HepG2 (cell line): ENCODE results near the gene SLC25A47. TPM values are rescaled to one million over a fixed set of nuclear protein-coding genes. Genes with fewer than 3 reads are reported as not detected.

ENCODE experiments used
- ARNTL ChIP-seq: sonication (generic); formaldehyde crosslinking; IDR thresholded peaks from 2 replicates; pipeline ENCODE4 v1.4.0; 2020; ENCODE audit warnings: mild to moderate bottlenecking, missing genetic modification reagents
- CBFB ChIP-seq: sonication (generic); formaldehyde crosslinking; IDR thresholded peaks from 2 replicates; pipeline ENCODE4 v1.4.0; 2020; ENCODE audit warnings: missing genetic modification reagents
- FOSL1 ChIP-seq: sonication (generic); formaldehyde crosslinking; IDR thresholded peaks from 2 replicates; pipeline ENCODE4 v1.9.0; 2021; ENCODE audit warnings: missing genetic modification reagents, borderline replicate concordance
- HMG20A ChIP-seq: IDR thresholded peaks from 2 replicates; pipeline ENCODE4 v1.6.1; 2016; ENCODE audit warnings: borderline replicate concordance
- KDM3A ChIP-seq: IDR thresholded peaks from 2 replicates; pipeline ENCODE4 v1.6.1; 2018; ENCODE audit warnings: low read depth, missing compliant biosample characterization
- MEIS2 ChIP-seq: sonication (generic); formaldehyde crosslinking; IDR thresholded peaks from 2 replicates; pipeline ENCODE4 v1.9.0; 2021; ENCODE audit warnings: mild to moderate bottlenecking, missing genetic modification reagents
- NAIF1 ChIP-seq: sonication (generic); formaldehyde crosslinking; IDR thresholded peaks from 2 replicates; pipeline ENCODE4 v1.5.0; 2020; ENCODE audit warnings: mild to moderate bottlenecking, missing genetic modification reagents, borderline replicate concordance
- SIN3B ChIP-seq: fragments of 150-350 bp; IDR thresholded peaks from 2 replicates; pipeline ENCODE4 v1.6.1; 2014; ENCODE audit warnings: low read length
- ZFP37 ChIP-seq: sonication (generic); formaldehyde crosslinking; IDR thresholded peaks from 2 replicates; pipeline ENCODE4 v1.4.0; 2020; ENCODE audit warnings: missing genetic modification reagents, borderline replicate concordance
- ZNF547 ChIP-seq: sonication (generic); formaldehyde crosslinking; IDR thresholded peaks from 2 replicates; pipeline ENCODE4 v1.5.1; 2020; ENCODE audit warnings: mild to moderate bottlenecking, missing genetic modification reagents
- ZNF850 ChIP-seq: sonication (generic); formaldehyde crosslinking; conservative IDR thresholded peaks from 2 replicates; pipeline ENCODE4 v1.9.0; 2021; ENCODE audit warnings: mild to moderate bottlenecking, missing genetic modification reagents
- polyA plus RNA-seq, 8 experiments: library from polyadenylated mRNA; depleted of rRNA in 3 of 8; stranded (reverse) in 7 of 8; unstranded in 1 of 8; fragments of >200 nt; fragmentation: Illumina TruSeq in 4 of 8; extraction: Trizol in 4 of 8; gene quantifications; 2 replicates each; pipeline versions ENCODE4 v1.2.1 to v1.2.3, GENCODE V29; 2011 to 2016; ENCODE audit warnings: low read depth in 4 of 8, missing spikeins in 1 of 8, mixed read lengths in 1 of 8; ENCODE audit not compliant: insufficient read depth in 1 of 8
- total RNA-seq, 5 experiments: library from RNA; depleted of rRNA; stranded (reverse); fragments of >200 nt; fragmentation: Illumina TruSeq; extraction: Trizol; gene quantifications; 2 replicates each; pipeline ENCODE4 v1.2.3, GENCODE V29; 2016; ENCODE audit warnings: low read depth in 1 of 5
- TF ChIP-seq, protein P1 (sequence below): fragments of 450-650 bp; IDR thresholded peaks from 2 replicates; pipeline ENCODE4 v1.6.1; 2017; ENCODE audit warnings: mild to moderate bottlenecking
- TF ChIP-seq, protein P2 (sequence below): sonication (generic); formaldehyde crosslinking; conservative IDR thresholded peaks from 2 replicates; pipeline ENCODE4 v1.4.0; 2020; ENCODE audit warnings: missing genetic modification reagents
- TF ChIP-seq, protein P3 (sequence below): sonication (generic); formaldehyde crosslinking; IDR thresholded peaks from 2 replicates; pipeline ENCODE4 v1.4.0; 2020; ENCODE audit warnings: mild to moderate bottlenecking, low read depth, missing genetic modification reagents
- TF ChIP-seq, protein P4 (sequence below): IDR thresholded peaks from 2 replicates; pipeline ENCODE4 v1.6.1; 2016; ENCODE audit warnings: low read depth, control low read depth
- TF ChIP-seq, protein P5 (sequence below): IDR thresholded peaks from 2 replicates; pipeline ENCODE4 v1.6.1; 2016; ENCODE audit warnings: missing biosample characterization, missing genetic modification reagents, low read depth
- TF ChIP-seq, protein P6 (sequence below): sonication (generic); formaldehyde crosslinking; IDR thresholded peaks from 2 replicates; pipeline ENCODE4 v1.5.0; 2020; ENCODE audit warnings: mild to moderate bottlenecking, missing genetic modification reagents

The SLC25A47 gene
- total and polyA plus RNA-seq, 2 of the 13 experiments (the other 11 are each of a cell fraction or from before 2014, with no cell fraction given): 1.0 to 1.7 TPM

DNA sequence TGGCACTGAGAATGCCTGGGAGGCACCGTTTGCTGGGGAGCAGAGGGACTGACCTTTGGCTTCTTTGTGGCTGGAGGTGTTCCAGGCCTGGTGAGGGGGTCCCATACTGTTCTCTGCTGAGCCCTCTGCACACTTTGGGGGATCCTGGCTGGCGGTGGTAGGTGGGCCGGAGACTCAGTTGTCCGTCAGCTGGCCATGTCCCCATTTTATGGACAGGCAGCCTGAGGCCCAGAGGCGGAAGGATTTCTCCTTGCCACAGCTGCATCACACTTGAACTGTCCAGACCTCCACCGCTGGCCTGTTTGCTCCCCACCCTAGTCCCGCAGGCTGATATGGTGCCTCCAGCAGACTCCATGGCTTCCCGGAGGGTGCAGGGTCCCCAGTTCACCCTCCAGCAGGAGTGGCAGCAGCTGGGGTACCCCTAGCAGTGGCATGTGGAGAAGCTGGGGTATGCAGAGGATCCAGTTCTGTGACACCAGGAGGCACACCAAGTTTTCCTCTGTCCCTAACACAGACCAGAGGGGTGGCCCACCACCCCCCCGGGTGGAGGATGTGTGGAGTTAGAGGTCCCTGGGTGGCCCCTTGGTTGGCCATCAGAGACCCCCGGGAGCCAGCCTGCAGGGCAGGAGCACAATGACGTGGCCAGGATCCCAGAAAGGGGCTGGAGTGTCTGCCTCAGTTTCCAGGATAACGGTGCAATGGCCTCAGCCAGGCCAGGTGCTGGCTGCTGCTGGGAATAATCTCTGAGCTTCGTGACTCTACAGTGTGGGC lies 31.6 kb upstream of the SLC25A47 start (continued):
- TF ChIP-seq, protein P1, sequence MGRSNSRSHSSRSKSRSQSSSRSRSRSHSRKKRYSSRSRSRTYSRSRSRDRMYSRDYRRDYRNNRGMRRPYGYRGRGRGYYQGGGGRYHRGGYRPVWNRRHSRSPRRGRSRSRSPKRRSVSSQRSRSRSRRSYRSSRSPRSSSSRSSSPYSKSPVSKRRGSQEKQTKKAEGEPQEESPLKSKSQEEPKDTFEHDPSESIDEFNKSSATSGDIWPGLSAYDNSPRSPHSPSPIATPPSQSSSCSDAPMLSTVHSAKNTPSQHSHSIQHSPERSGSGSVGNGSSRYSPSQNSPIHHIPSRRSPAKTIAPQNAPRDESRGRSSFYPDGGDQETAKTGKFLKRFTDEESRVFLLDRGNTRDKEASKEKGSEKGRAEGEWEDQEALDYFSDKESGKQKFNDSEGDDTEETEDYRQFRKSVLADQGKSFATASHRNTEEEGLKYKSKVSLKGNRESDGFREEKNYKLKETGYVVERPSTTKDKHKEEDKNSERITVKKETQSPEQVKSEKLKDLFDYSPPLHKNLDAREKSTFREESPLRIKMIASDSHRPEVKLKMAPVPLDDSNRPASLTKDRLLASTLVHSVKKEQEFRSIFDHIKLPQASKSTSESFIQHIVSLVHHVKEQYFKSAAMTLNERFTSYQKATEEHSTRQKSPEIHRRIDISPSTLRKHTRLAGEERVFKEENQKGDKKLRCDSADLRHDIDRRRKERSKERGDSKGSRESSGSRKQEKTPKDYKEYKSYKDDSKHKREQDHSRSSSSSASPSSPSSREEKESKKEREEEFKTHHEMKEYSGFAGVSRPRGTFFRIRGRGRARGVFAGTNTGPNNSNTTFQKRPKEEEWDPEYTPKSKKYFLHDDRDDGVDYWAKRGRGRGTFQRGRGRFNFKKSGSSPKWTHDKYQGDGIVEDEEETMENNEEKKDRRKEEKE: no peak
- no peak for TF ChIP-seq NAIF1 (CRISPR knock-in tag)
- no peak for TF ChIP-seq SIN3B
- TF ChIP-seq, protein P2, sequence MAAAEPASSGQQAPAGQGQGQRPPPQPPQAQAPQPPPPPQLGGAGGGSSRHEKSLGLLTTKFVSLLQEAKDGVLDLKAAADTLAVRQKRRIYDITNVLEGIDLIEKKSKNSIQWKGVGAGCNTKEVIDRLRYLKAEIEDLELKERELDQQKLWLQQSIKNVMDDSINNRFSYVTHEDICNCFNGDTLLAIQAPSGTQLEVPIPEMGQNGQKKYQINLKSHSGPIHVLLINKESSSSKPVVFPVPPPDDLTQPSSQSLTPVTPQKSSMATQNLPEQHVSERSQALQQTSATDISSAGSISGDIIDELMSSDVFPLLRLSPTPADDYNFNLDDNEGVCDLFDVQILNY: no peak
- no peak for TF ChIP-seq ARNTL
- TF ChIP-seq ZNF850 (CRISPR knock-in tag): no peak
- 0 out of 2 replicates have a peak, but pooled peaks have one; percentile 7 for TF ChIP-seq MEIS2 (CRISPR knock-in tag)
- TF ChIP-seq ZFP37 (CRISPR knock-in tag): no peak
- TF ChIP-seq CBFB (CRISPR knock-in tag): no peak
- TF ChIP-seq, protein P3, sequence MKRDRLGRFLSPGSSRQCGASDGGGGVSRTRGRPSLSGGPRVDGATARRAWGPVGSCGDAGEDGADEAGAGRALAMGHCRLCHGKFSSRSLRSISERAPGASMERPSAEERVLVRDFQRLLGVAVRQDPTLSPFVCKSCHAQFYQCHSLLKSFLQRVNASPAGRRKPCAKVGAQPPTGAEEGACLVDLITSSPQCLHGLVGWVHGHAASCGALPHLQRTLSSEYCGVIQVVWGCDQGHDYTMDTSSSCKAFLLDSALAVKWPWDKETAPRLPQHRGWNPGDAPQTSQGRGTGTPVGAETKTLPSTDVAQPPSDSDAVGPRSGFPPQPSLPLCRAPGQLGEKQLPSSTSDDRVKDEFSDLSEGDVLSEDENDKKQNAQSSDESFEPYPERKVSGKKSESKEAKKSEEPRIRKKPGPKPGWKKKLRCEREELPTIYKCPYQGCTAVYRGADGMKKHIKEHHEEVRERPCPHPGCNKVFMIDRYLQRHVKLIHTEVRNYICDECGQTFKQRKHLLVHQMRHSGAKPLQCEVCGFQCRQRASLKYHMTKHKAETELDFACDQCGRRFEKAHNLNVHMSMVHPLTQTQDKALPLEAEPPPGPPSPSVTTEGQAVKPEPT: no peak
- TF ChIP-seq, protein P4, sequence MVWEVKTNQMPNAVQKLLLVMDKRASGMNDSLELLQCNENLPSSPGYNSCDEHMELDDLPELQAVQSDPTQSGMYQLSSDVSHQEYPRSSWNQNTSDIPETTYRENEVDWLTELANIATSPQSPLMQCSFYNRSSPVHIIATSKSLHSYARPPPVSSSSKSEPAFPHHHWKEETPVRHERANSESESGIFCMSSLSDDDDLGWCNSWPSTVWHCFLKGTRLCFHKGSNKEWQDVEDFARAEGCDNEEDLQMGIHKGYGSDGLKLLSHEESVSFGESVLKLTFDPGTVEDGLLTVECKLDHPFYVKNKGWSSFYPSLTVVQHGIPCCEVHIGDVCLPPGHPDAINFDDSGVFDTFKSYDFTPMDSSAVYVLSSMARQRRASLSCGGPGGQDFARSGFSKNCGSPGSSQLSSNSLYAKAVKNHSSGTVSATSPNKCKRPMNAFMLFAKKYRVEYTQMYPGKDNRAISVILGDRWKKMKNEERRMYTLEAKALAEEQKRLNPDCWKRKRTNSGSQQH (CRISPR knock-in tag): no peak
- TF ChIP-seq, protein P5, sequence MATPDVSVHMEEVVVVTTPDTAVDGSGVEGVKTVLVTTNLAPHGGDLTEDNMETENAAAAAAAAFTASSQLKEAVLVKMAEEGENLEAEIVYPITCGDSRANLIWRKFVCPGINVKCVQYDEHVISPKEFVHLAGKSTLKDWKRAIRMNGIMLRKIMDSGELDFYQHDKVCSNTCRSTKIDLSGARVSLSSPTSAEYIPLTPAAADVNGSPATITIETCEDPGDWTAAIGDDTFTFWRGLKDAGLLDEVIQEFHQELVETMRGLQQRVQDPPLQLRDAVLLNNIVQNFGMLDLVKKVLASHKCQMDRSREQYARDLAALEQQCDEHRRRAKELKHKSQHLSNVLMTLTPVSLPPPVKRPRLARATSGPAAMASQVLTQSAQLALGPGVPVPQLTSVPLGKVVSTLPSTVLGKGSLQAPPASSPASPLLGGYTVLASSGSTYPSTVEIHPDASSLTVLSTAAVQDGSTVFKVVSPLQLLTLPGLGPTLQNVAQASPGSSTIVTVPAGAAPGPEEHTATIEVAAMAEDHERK (CRISPR knock-in tag): no peak
- no peak for TF ChIP-seq HMG20A (CRISPR knock-in tag)
- no peak for TF ChIP-seq KDM3A (CRISPR knock-in tag)
- TF ChIP-seq ZNF547 (CRISPR knock-in tag): 0 out of 2 replicates have a peak, but pooled peaks have one; percentile 47
- no peak for TF ChIP-seq FOSL1
- TF ChIP-seq, protein P6, sequence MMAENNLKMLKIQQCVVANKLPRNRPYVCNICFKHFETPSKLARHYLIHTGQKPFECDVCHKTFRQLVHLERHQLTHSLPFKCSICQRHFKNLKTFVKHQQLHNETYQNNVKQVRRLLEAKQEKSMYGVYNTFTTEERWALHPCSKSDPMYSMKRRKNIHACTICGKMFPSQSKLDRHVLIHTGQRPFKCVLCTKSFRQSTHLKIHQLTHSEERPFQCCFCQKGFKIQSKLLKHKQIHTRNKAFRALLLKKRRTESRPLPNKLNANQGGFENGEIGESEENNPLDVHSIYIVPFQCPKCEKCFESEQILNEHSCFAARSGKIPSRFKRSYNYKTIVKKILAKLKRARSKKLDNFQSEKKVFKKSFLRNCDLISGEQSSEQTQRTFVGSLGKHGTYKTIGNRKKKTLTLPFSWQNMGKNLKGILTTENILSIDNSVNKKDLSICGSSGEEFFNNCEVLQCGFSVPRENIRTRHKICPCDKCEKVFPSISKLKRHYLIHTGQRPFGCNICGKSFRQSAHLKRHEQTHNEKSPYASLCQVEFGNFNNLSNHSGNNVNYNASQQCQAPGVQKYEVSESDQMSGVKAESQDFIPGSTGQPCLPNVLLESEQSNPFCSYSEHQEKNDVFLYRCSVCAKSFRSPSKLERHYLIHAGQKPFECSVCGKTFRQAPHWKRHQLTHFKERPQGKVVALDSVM (CRISPR knock-in tag): no peak
